ENCODE measurements around the gene GRIK2.

GRCh38 chr6:101783287-101783686 lies 389.8 kb downstream of the GRIK2 start:
- TF ChIP-seq POLR2A (IDR thresholded peaks at IDR 0.05), result no peak
- TF ChIP-seq CTCF (IDR thresholded peaks at IDR 0.05), result no peak
